ENCODE data around the gene GPNMB.

Gene GPNMB

GRCh38 chr7:23239698-23240097 lies 6.9 kb upstream of the GPNMB start:
- no peaks in the 10 kb centered on the region for H3K36me3 ChIP-seq (ENCODE audit: insufficient read depth, low read length)
- H3K9ac ChIP-seq (ENCODE audit: low read depth, low read length): no peak overlapping the region
- H3K9me3 ChIP-seq (ENCODE audit: control insufficient read depth, insufficient read depth, low read length): no peaks in the 10 kb centered on the region; the same call in 1 of the 2 replicates
- no peaks in the 10 kb centered on the region for H3K4me1 ChIP-seq (ENCODE audit: insufficient read depth, low read length)

GRCh38 chr7:23242321-23242720 lies 4.3 kb upstream of the GPNMB start:
- no peaks in the 10 kb centered on the region for H3K36me3 ChIP-seq (ENCODE audit: insufficient read depth, low read length)
- H3K4me1 ChIP-seq (ENCODE audit: insufficient read depth, low read length): no peaks in the 10 kb centered on the region
- H3K9ac ChIP-seq (ENCODE audit: low read depth, low read length): no peak overlapping the region
- H3K9me3 ChIP-seq (ENCODE audit: control insufficient read depth, insufficient read depth, low read length): no peaks in the 10 kb centered on the region

- Histone ChIP-seq H3K36me3 (ENCODE audit: insufficient read depth, low read length) (no peaks in the 10 kb centered on the region), H3K9ac (ENCODE audit: low read depth, low read length) (no peak overlapping the region), H3K4me1 (ENCODE audit: insufficient read depth, low read length) (no peaks in the 10 kb centered on the region), H3K9me3 (ENCODE audit: control insufficient read depth, insufficient read depth, low read length) (no peaks in the 10 kb centered on the region)
Measured at GRCh38 chr7:23242935-23243334, 3.6 kb upstream of the GPNMB start.

GRCh38 chr7:23247046-23247602 lies 549 bp downstream of the GPNMB start:
- Histone ChIP-seq H3K4me1 (ENCODE audit: insufficient read depth, low read length) (no peaks in the 10 kb centered on the region), H3K9me3 (ENCODE audit: control insufficient read depth, insufficient read depth, low read length) (no peaks in the 10 kb centered on the region; the same call in 1 of the 2 replicates), H3K9ac (ENCODE audit: low read depth, low read length) (peak overlapping the region; percentile 7; the same call in 1 of the 2 replicates), H3K36me3 (ENCODE audit: insufficient read depth, low read length) (no peaks in the 10 kb centered on the region)

- Histone ChIP-seq H3K36me3 (ENCODE audit: insufficient read depth, low read length) (no peaks in the 10 kb centered on the region), H3K9ac (ENCODE audit: low read depth, low read length) (peak overlapping the region; percentile 7; the same call in 1 of the 2 replicates), H3K9me3 (ENCODE audit: control insufficient read depth, insufficient read depth, low read length) (no peaks in the 10 kb centered on the region; the same call in 1 of the 2 replicates), H3K4me1 (ENCODE audit: insufficient read depth, low read length) (no peaks in the 10 kb centered on the region)
Measured at GRCh38 chr7:23247603-23248335, 1.2 kb downstream of the GPNMB start.

GRCh38 chr7:23249486-23249885 lies 2.9 kb downstream of the GPNMB start:
- Histone ChIP-seq H3K9ac (ENCODE audit: low read depth, low read length) (no peak overlapping the region), H3K9me3 (ENCODE audit: control insufficient read depth, insufficient read depth, low read length) (no peaks in the 10 kb centered on the region; the same call in 1 of the 2 replicates), H3K36me3 (ENCODE audit: insufficient read depth, low read length) (no peaks in the 10 kb centered on the region), H3K4me1 (ENCODE audit: insufficient read depth, low read length) (no peaks in the 10 kb centered on the region)

GRCh38 chr7:23254051-23254681 lies 7.6 kb downstream of the GPNMB start:
- Histone ChIP-seq H3K9me3 (ENCODE audit: control insufficient read depth, insufficient read depth, low read length) (no peaks in the 10 kb centered on the region; the same call in 1 of the 2 replicates), H3K36me3 (ENCODE audit: insufficient read depth, low read length) (no peaks in the 10 kb centered on the region), H3K9ac (ENCODE audit: low read depth, low read length) (no peak overlapping the region), H3K4me1 (ENCODE audit: insufficient read depth, low read length) (no peaks in the 10 kb centered on the region)

GRCh38 chr7:23256731-23257130 lies 10.2 kb downstream of the GPNMB start:
- H3K36me3 ChIP-seq (ENCODE audit: insufficient read depth, low read length): no peaks in the 10 kb centered on the region
- H3K9ac ChIP-seq (ENCODE audit: low read depth, low read length): no peak overlapping the region
- no peaks in the 10 kb centered on the region for H3K9me3 ChIP-seq (ENCODE audit: control insufficient read depth, insufficient read depth, low read length)
- H3K4me1 ChIP-seq (ENCODE audit: insufficient read depth, low read length): no peaks in the 10 kb centered on the region

GRCh38 chr7:23260371-23260770 lies 13.8 kb downstream of the GPNMB start:
- Histone ChIP-seq H3K36me3 (ENCODE audit: insufficient read depth, low read length) (no peaks in the 10 kb centered on the region), H3K9ac (ENCODE audit: low read depth, low read length) (no peak overlapping the region), H3K4me1 (ENCODE audit: insufficient read depth, low read length) (no peaks in the 10 kb centered on the region), H3K9me3 (ENCODE audit: control insufficient read depth, insufficient read depth, low read length) (no peaks in the 10 kb centered on the region)

- Histone ChIP-seq H3K9me3 (ENCODE audit: control insufficient read depth, insufficient read depth, low read length) (no peaks in the 10 kb centered on the region), H3K36me3 (ENCODE audit: insufficient read depth, low read length) (no peaks in the 10 kb centered on the region), H3K9ac (ENCODE audit: low read depth, low read length) (no peak overlapping the region), H3K4me1 (ENCODE audit: insufficient read depth, low read length) (no peaks in the 10 kb centered on the region)
Measured at GRCh38 chr7:23261843-23262452, 15.4 kb downstream of the GPNMB start.

- Histone ChIP-seq H3K4me1 (ENCODE audit: insufficient read depth, low read length) (no peaks in the 10 kb centered on the region), H3K9ac (ENCODE audit: low read depth, low read length) (no peak overlapping the region), H3K36me3 (ENCODE audit: insufficient read depth, low read length) (no peaks in the 10 kb centered on the region), H3K9me3 (ENCODE audit: control insufficient read depth, insufficient read depth, low read length) (no peaks in the 10 kb centered on the region; the same call in 1 of the 2 replicates)
Measured at GRCh38 chr7:23264916-23265458, 18.4 kb downstream of the GPNMB start.

- no peak overlapping the region for H3K9ac ChIP-seq (ENCODE audit: low read depth, low read length)
- H3K4me1 ChIP-seq (ENCODE audit: insufficient read depth, low read length): no peaks in the 10 kb centered on the region
- no peaks in the 10 kb centered on the region for H3K36me3 ChIP-seq (ENCODE audit: insufficient read depth, low read length)
- H3K9me3 ChIP-seq (ENCODE audit: control insufficient read depth, insufficient read depth, low read length): no peaks in the 10 kb centered on the region; the same call in 1 of the 2 replicates
Measured at GRCh38 chr7:23266918-23267317, 20.3 kb downstream of the GPNMB start.

- Histone ChIP-seq H3K9me3 (ENCODE audit: control insufficient read depth, insufficient read depth, low read length) (no peaks in the 10 kb centered on the region; the same call in 1 of the 2 replicates), H3K4me1 (ENCODE audit: insufficient read depth, low read length) (no peaks in the 10 kb centered on the region), H3K9ac (ENCODE audit: low read depth, low read length) (no peak overlapping the region), H3K36me3 (ENCODE audit: insufficient read depth, low read length) (no peaks in the 10 kb centered on the region)
Measured at GRCh38 chr7:23267357-23267756, 20.8 kb downstream of the GPNMB start.

- no peaks in the 10 kb centered on the region for H3K36me3 ChIP-seq (ENCODE audit: insufficient read depth, low read length)
- no peaks in the 10 kb centered on the region for H3K4me1 ChIP-seq (ENCODE audit: insufficient read depth, low read length)
- H3K9ac ChIP-seq (ENCODE audit: low read depth, low read length): no peak overlapping the region
- H3K9me3 ChIP-seq (ENCODE audit: control insufficient read depth, insufficient read depth, low read length): no peaks in the 10 kb centered on the region; the same call in 1 of the 2 replicates
Measured at GRCh38 chr7:23268167-23268566, 21.6 kb downstream of the GPNMB start.

All from ES-I3 (cell line).